ENCODE data around the gene SKOR1. TPM values are rescaled to one million over a fixed set of nuclear protein-coding genes. Genes with fewer than 3 reads are reported as not detected.
A peak's percentile ranks its signal among the peaks of the same experiment; 100 is the strongest.

The SKOR1 gene
- total and polyA plus RNA-seq, 2 of the 13 experiments (the other 11 are each of a cell fraction or from before 2014, with no cell fraction given), result 0.09 to 0.11 TPM

GRCh38 chr15:67839929-67840748 lies 14.8 kb downstream of the SKOR1 start, which contains the start of gene RNU6-1 (continued):
- TF ChIP-seq PATZ1 (CRISPR knock-in tag; IDR thresholded peaks at IDR 0.05), result 0 out of 2 replicates have a peak, but pooled peaks have one; percentile 12
- TF ChIP-seq ZBTB44 (CRISPR knock-in tag; IDR thresholded peaks at IDR 0.05), result no peak
- no peak for TF ChIP-seq XRCC5 (optimal IDR thresholded peaks at IDR 0.05; ENCODE audit: low read length)
- TF ChIP-seq, protein P1, sequence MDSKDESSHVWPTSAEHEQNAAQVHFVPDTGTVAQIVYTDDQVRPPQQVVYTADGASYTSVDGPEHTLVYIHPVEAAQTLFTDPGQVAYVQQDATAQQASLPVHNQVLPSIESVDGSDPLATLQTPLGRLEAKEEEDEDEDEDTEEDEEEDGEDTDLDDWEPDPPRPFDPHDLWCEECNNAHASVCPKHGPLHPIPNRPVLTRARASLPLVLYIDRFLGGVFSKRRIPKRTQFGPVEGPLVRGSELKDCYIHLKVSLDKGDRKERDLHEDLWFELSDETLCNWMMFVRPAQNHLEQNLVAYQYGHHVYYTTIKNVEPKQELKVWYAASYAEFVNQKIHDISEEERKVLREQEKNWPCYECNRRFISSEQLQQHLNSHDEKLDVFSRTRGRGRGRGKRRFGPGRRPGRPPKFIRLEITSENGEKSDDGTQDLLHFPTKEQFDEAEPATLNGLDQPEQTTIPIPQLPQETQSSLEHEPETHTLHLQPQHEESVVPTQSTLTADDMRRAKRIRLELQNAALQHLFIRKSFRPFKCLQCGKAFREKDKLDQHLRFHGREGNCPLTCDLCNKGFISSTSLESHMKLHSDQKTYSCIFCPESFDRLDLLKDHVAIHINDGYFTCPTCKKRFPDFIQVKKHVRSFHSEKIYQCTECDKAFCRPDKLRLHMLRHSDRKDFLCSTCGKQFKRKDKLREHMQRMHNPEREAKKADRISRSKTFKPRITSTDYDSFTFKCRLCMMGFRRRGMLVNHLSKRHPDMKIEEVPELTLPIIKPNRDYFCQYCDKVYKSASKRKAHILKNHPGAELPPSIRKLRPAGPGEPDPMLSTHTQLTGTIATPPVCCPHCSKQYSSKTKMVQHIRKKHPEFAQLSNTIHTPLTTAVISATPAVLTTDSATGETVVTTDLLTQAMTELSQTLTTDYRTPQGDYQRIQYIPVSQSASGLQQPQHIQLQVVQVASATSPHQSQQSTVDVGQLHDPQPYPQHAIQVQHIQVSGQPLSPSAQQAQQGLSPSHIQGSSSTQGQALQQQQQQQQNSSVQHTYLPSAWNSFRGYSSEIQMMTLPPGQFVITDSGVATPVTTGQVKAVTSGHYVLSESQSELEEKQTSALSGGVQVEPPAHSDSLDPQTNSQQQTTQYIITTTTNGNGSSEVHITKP (CRISPR knock-in tag; IDR thresholded peaks at IDR 0.05; ENCODE audit: low read depth), result no peak
- peak; percentile 88 for TF ChIP-seq CREB1 (IDR thresholded peaks at IDR 0.05)
- TF ChIP-seq CREB1 (CRISPR knock-in tag; IDR thresholded peaks at IDR 0.05), result peak; percentile 42; the same call in 1 of the 2 replicates
- peak; percentile 70 for TF ChIP-seq ARID3A (IDR thresholded peaks at IDR 0.05; ENCODE audit: low read depth, low read length)
- TF ChIP-seq PTBP1 (IDR thresholded peaks at IDR 0.05; ENCODE audit: low read depth, low read length, poor library complexity, severe bottlenecking), result peak; percentile 70
- 0 out of 2 replicates have a peak, but pooled peaks have one; percentile 51 for TF ChIP-seq TOPORS (CRISPR knock-in tag; IDR thresholded peaks at IDR 0.05)
- TF ChIP-seq, protein P2, sequence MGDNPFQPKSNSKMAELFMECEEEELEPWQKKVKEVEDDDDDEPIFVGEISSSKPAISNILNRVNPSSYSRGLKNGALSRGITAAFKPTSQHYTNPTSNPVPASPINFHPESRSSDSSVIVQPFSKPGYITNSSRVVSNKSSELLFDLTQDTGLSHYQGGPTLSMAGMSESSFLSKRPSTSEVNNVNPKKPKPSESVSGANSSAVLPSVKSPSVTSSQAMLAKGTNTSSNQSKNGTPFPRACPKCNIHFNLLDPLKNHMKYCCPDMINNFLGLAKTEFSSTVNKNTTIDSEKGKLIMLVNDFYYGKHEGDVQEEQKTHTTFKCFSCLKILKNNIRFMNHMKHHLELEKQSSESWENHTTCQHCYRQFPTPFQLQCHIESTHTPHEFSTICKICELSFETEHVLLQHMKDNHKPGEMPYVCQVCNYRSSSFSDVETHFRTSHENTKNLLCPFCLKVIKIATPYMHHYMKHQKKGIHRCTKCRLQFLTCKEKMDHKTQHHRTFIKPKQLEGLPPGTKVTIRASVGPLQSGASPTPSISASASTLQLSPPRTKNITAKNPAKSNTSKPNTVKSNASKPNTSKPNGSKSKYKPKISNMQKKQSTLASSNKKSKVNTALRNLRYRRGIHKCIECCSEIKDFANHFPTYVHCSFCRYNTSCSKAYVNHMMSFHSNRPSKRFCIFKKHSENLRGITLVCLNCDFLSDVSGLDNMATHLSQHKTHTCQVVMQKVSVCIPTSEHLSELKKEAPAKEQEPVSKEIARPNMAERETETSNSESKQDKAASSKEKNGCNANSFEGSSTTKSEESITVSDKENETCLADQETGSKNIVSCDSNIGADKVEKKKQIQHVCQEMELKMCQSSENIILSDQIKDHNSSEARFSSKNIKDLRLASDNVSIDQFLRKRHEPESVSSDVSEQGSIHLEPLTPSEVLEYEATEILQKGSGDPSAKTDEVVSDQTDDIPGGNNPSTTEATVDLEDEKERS (CRISPR knock-in tag; IDR thresholded peaks at IDR 0.05), result peak; percentile 83; the same call in 1 of the 2 replicates
- TF ChIP-seq NR3C1 (CRISPR knock-in tag; IDR thresholded peaks at IDR 0.05), result no peak
- TF ChIP-seq HDAC2 (CRISPR knock-in tag; IDR thresholded peaks at IDR 0.05), result no peak
- peak; percentile 23; the same call in 1 of the 2 replicates for TF ChIP-seq FOSL1 (CRISPR knock-in tag; IDR thresholded peaks at IDR 0.05; ENCODE audit: borderline replicate concordance)
- TF ChIP-seq ZNF691 (CRISPR knock-in tag; IDR thresholded peaks at IDR 0.05; ENCODE audit: borderline replicate concordance, low read depth), result no peak

Measured in HepG2 (cell line).